Colonic mucosa (tissue), 4 donors: ENCODE measurements around the gene TRPM3. TPM values are rescaled to one million over a fixed set of nuclear protein-coding genes. Genes with fewer than 3 reads are reported as not detected.
"Not testable (repeated sequence)": the region's sequence is repeated elsewhere in the genome, so short reads cannot be mapped to it uniquely, and the experiment has no call there.

Experiments
- DNase-seq: peaks from one replicate; pipeline ENCODE4 v3.0.0-alpha.2; 2020
- H3K27ac ChIP-seq: fragments of 200-600 bp; one replicate; pipeline ENCODE4 v1.8.0; 2021
- H3K27me3 ChIP-seq: fragments of 200-600 bp; one replicate; pipeline ENCODE4 v1.8.0; 2021
- H3K36me3 ChIP-seq: fragments of 200-600 bp; one replicate; pipeline ENCODE4 v1.8.0; 2021
- H3K4me1 ChIP-seq: fragments of 200-600 bp; one replicate; pipeline ENCODE4 v1.8.0; 2021; ENCODE audit warnings: mild to moderate bottlenecking
- H3K4me3 ChIP-seq: fragments of 200-600 bp; one replicate; pipeline ENCODE4 v1.8.0; 2021
- H3K9ac ChIP-seq, 2 donors: one replicate each; pipeline ENCODE4 v1.7.0; 2013; ENCODE audit warnings: control low read depth in 2 of 2, low read depth in 2 of 2, low read length in 2 of 2
- H3K9me3 ChIP-seq: fragments of 200-600 bp; one replicate; pipeline ENCODE4 v1.8.0; 2021
- intact Hi-C: fragments of 100-400 bp; cut with DNase I; formaldehyde crosslinking; loops from one replicate; pipeline ENCODE4 v1.14.1; 2022
- total RNA-seq, 2 donors: library from RNA; stranded (reverse); fragmentation: NEBNext Ultra II Directional in 1 of 2; extraction: Animal tissue kit (Norgen Biotek cat#: 25700) in 1 of 2; gene quantifications; one replicate each; pipeline ENCODE4 v1.2.1, GENCODE V29; 2021
- TF ChIP-seq, protein P1 (sequence below): fragments of 200-600 bp; IDR thresholded peaks from one replicate; pipeline ENCODE4 v1.8.0; 2022; ENCODE audit warnings: antibody characterized with exemption, mild to moderate bottlenecking
- donor health status: healthy.
- donor health status: DM: no; HTN: no; CAD: no.
- donor health status: DM: no; HTN: no; CAD: no.

Gene TRPM3
- total RNA-seq, 2 donors from 2014 or later = 0.32 to 0.35 TPM

DNA sequence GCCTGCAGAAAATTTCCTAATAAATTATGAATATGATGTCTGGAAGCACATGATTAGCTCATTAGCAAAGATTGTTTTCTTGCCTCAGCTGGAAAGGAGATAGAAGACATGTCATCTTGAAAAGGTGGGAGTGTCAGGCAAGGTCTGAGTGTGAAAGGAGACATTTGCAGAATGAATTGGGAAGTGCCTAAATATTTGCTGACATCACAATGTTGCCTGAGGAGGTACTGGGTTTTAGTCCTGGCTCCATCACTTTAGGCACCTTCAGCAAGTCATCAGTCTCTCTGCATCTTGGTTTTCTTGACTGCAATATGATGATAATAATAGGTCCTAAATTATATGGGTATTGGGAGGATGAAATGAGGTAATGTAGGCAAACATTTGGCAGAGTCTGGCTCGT is 140.1 kb downstream of the TRPM3 start:
- no peaks in the 10 kb centered on the region for H3K36me3 ChIP-seq

DNA sequence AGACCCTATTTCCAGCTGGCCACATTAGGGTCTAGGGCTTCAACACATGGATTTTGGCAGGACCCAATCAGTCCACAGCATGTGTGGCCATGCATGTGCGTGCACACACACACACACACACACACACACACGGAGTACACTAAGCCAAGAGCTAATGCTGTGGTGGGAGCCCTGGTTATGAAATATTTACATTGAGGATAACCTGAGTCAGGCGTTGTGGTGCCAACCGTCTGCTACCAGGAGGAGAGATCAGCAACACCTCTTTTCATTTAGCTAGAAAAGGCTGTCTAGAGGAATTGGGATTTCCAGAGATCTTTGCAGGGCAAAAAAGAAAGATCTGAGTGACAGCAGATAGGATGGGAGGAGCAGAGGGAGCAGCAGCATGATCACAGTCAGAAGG is 141.5 kb downstream of the TRPM3 start:
- no peak overlapping the region for H3K4me3 ChIP-seq
- no peaks in the 10 kb centered on the region for H3K36me3 ChIP-seq
- H3K9me3 ChIP-seq = no peaks in the 10 kb centered on the region
- TF ChIP-seq, protein P1, sequence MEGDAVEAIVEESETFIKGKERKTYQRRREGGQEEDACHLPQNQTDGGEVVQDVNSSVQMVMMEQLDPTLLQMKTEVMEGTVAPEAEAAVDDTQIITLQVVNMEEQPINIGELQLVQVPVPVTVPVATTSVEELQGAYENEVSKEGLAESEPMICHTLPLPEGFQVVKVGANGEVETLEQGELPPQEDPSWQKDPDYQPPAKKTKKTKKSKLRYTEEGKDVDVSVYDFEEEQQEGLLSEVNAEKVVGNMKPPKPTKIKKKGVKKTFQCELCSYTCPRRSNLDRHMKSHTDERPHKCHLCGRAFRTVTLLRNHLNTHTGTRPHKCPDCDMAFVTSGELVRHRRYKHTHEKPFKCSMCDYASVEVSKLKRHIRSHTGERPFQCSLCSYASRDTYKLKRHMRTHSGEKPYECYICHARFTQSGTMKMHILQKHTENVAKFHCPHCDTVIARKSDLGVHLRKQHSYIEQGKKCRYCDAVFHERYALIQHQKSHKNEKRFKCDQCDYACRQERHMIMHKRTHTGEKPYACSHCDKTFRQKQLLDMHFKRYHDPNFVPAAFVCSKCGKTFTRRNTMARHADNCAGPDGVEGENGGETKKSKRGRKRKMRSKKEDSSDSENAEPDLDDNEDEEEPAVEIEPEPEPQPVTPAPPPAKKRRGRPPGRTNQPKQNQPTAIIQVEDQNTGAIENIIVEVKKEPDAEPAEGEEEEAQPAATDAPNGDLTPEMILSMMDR = no peak
- intact Hi-C loops = no loop called here
- H3K4me1 ChIP-seq = no peaks in the 10 kb centered on the region
- H3K27me3 ChIP-seq = no peaks in the 10 kb centered on the region
- no peak for DNase-seq
- no peak overlapping the region for H3K9ac ChIP-seq
- no peak overlapping the region for H3K27ac ChIP-seq

More for the DNA sequence above, 140.1 kb downstream of the TRPM3 start:
- no peak for DNase-seq
- Histone ChIP-seq H3K4me3 (no peak overlapping the region), H3K9ac (no peak overlapping the region), H3K9me3 (no peaks in the 10 kb centered on the region), H3K27me3 (no peaks in the 10 kb centered on the region), H3K4me1 (no peaks in the 10 kb centered on the region), H3K27ac (no peak overlapping the region)
- TF ChIP-seq, protein P1 = no peak
- intact Hi-C loops = no loop called here

DNA sequence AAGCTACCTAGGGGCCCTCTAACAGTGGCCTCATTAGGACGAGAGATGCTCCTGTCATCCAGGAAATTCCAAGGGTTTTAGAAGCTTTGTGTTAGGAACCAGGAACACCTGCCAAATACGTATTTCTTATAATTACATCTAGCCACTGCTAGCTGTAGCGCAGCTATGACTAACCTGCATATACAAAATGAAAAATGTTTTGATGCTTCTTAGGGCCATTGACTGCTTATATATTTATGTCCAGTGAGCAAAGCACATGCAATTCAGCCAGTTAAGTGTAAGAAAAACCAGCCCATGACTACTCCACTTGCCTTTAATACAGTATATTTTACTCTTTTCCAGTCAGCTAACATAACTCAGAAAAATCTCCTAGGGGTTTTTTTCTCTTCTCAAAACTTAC is 143.3 kb downstream of the TRPM3 start:
- no peak overlapping the region for H3K27ac ChIP-seq
- intact Hi-C loops = no loop called here
- TF ChIP-seq, protein P1 = no peak
- no peak overlapping the region for H3K9ac ChIP-seq
- no peaks in the 10 kb centered on the region for H3K36me3 ChIP-seq
- no peaks in the 10 kb centered on the region for H3K9me3 ChIP-seq
- no peak overlapping the region for H3K4me3 ChIP-seq
- DNase-seq = no peak
- no peaks in the 10 kb centered on the region for H3K4me1 ChIP-seq
- no peaks in the 10 kb centered on the region for H3K27me3 ChIP-seq

DNA sequence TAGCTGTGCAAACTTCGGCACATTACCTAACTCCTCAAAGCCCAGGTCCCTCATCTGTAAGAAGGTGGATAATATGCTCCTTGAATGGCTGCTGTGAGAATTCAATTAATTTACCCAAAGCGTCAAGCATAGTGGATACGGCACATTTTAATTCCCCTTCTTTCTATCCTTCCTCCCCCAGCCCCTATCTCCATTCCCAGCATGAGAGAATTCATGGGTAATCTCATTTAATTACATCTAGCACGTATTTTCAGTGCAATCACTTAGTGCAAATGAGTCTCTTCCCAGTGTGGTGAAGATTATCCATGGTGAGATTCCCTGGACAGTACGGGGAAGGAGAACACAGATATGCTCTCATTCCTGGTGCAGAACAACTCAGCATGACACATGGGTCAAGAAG is 145.6 kb downstream of the TRPM3 start:
- Histone ChIP-seq H3K36me3 (no peaks in the 10 kb centered on the region), H3K9me3 (no peaks in the 10 kb centered on the region), H3K9ac (no peak overlapping the region), H3K4me3 (no peak overlapping the region), H3K27me3 (no peaks in the 10 kb centered on the region), H3K4me1 (no peaks in the 10 kb centered on the region), H3K27ac (no peak overlapping the region)
- intact Hi-C loops = no loop called here
- TF ChIP-seq, protein P1 = no peak
- no peak for DNase-seq

DNA sequence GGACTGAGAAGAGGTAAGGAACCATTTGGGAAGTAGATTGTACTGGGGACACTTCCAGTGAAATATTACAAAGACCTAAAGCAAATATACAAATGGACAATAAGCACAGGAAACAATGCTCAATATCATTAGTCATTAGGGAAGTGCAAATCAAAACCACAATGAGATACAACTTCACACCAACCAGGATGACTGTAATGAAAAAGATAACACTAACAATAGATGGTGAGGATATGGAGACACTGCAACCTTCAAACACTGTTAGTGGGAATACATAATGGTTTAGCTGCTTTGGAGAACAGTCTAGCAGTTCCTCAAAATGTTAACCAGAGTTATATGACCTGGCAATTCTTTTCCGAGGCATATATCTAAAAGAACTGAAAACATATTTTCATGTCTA is 149.7 kb downstream of the TRPM3 start:
- no peaks in the 10 kb centered on the region for H3K9me3 ChIP-seq
- no peak for DNase-seq
- H3K4me1 ChIP-seq = no peaks in the 10 kb centered on the region
- no peaks in the 10 kb centered on the region for H3K36me3 ChIP-seq
- no peak overlapping the region for H3K4me3 ChIP-seq
- no peak overlapping the region for H3K27ac ChIP-seq
- TF ChIP-seq, protein P1 = no peak
- no peak overlapping the region for H3K9ac ChIP-seq
- H3K27me3 ChIP-seq = no peaks in the 10 kb centered on the region
- intact Hi-C loops = no loop called here

DNA sequence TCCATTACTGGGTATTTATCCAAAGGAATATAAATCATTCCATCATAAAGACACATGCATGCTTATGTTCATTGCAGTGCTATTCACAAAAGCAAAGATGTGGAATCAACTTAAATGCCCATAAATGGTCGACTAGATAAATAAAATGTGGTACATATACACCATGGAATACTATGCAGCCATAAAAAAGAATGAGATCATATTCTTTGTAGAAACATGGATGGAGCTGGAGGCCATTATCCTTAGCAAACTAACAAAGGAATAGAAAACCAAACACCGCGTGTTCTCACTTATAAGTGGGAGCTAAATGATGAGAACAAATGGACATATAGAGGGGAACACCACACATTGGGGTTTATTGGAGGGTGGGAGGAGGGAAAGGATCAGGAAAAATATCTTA is 155.0 kb downstream of the TRPM3 start:
- DNase-seq, H3K4me1 ChIP-seq, H3K27me3 ChIP-seq, H3K27ac ChIP-seq, H3K4me3 ChIP-seq, H3K9ac ChIP-seq, H3K36me3 ChIP-seq, intact Hi-C loops, H3K9me3 ChIP-seq: not testable (repeated sequence)
